Renal cortical epithelial cell (primary cell): ENCODE results near the gene GNAQ. TPM values are rescaled to one million over a fixed set of nuclear protein-coding genes. Genes with fewer than 3 reads are reported as not detected.
A peak's percentile ranks its signal among the peaks of the same experiment; 100 is the strongest.

Source experiments
- DNase-seq: peaks from one replicate; pipeline ENCODE4 v3.0.0-alpha.2; 2011; ENCODE audit warnings: low read depth
- total RNA-seq: library from RNA; depleted of rRNA; stranded (reverse); fragments of >200 nt; gene quantifications from 2 replicates; pipeline ENCODE4 v1.2.3, GENCODE V29; 2014

GNAQ gene
- total RNA-seq, 1 donor from 2014 or later: 65.6 TPM

GRCh38 chr9:77816641-77817341 is 214.8 kb downstream of the GNAQ start:
- DNase-seq: no peak

DNA sequence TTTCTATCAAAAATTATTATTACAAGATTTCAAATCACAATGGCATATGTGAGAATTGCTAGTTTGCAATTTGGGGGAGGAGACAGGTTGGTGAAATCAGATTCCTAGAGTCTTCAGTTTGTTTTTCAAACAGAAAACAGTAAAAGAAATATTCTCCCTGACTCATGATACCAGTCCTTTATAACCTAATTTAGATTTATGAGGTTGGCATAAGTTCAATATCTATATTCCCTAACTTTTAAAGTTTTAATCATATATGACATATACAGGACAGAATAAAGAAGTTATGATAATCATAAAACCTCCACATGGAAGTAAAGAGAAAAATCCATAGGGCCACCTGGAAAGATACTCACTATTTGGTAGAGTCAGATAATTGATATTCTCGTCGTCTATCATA is 216.4 kb downstream of the GNAQ start:
- DNase-seq: no peak

DNA sequence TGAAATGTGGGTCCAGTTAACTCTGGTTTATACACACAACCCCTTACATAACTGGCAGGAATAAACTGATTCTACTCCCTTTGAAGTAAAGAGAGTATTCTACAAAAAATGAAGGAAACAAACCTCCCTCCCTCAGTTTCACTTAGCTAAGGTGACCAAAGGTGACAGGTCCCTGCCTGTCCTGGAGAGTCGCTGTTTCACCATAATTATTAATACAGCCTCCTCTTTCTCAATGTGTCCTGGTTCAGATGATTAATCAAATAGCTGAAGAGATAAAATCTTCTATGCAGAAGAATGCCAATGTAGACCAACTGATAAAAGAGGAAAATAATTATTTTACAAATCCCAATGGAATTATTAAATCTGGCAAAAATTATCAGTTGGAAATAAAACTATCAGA is 219.8 kb downstream of the GNAQ start:
- no peak for DNase-seq

- no peak for DNase-seq
These were observed 220.9 kb downstream of the GNAQ start for GRCh38 chr9:77810637-77811119.

- DNase-seq: no peak
These were observed 221.6 kb downstream of the GNAQ start for GRCh38 chr9:77810047-77810446.

GRCh38 chr9:77809552-77809951 is 222.1 kb downstream of the GNAQ start:
- DNase-seq: no peak

DNA sequence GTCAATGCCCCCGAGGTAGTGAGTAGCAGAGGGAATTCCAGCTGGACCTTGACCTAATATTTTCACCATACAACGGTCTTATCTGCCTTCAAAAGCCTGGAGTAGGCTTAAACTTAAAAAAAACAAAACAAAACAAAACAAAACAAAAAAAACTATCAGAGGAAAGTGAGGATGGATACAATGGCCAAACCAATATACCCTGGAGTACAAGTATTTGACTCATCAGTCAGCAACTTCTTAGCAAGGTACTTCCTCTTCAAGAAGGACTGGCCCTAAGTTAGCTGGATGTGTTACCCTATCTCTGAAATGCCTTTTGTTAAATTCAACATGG is 222.9 kb downstream of the GNAQ start:
- no peak for DNase-seq

- no peak for DNase-seq
These were observed 223.5 kb downstream of the GNAQ start for GRCh38 chr9:77807846-77808750.

- DNase-seq: peak; percentile 83
These were observed 224.3 kb downstream of the GNAQ start for GRCh38 chr9:77807281-77807683.

DNA sequence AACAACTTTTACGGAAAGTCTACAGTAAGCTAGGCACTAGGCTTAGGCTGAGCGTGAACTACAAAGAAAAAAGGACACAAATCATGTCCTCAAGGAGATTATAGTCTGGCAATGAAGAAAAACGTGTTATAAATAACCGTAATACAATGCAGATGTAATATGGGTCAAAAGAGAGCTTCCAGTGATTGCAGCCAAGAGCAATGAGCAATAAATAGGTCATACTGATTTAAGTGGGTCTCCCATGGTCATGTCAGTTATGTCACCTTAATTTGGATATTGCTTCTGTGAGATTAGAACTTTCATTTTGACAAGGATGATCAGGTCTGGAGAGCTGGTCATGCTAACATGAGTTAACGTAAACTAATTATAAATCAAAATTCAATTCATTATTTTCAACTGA is 224.9 kb downstream of the GNAQ start:
- no peak for DNase-seq

GRCh38 chr9:77805810-77806209 is 225.8 kb downstream of the GNAQ start:
- DNase-seq: no peak

- DNase-seq: no peak
These were observed 228.2 kb downstream of the GNAQ start for GRCh38 chr9:77803423-77803822.

DNA sequence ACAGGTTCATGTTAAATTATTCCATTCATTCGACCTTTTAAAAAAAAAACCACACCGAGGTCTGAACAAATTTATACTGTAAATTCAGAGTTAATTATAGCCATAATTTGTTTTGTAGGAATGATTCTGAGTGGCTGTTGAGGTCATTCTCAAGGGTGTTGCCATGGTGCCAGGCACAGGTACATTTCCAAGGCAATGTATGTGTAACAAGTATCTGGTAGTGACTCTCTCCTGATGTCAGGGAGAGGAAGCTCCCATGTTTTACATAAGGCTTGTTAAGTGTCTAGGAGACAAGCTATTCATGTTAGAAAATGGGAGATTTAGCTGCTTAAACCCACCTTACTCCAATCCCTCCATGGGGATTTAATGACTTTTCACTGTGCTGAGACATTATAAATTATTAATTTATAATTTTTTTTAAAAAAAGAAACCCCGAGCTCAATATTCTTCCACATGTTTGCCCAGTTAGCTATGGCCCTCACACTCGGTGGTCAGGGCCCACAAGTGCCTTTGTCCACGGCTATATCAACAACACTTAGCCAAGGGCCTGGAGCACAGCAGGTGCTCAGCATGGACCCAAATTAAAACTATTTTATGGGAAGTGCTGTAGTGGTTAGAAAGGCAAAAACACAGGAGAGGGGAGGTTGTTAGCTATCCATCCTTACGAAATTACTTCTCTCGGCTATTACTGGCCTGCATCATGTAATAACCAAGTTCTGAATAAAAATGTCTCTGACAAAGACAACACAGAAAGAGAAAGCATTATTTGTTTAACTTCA is 228.9 kb downstream of the GNAQ start:
- DNase-seq: no peak

DNA sequence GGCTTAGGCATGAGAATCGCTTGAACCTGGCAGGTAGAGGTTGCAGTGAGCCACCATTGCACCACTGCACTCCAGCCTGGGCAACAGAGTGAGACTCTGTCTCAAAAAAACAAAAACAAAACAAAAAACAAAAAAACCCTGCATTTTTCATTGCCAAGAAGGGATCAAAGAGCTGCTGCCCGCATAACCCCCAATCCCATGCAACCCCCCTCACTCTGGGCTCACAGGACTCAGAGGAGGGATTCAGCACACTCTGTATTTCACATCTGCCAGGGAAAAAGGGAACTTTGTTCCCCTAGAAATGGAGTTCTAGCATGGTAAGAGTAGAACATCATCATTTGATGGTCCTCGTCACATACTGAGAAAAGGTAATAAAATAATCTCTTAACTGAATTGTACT is 229.5 kb downstream of the GNAQ start:
- no peak for DNase-seq

- peak; percentile 31 for DNase-seq
These were observed 230.6 kb downstream of the GNAQ start for GRCh38 chr9:77800924-77801551.

- no peak for DNase-seq
These were observed 233.5 kb downstream of the GNAQ start for GRCh38 chr9:77798140-77798539.

DNA sequence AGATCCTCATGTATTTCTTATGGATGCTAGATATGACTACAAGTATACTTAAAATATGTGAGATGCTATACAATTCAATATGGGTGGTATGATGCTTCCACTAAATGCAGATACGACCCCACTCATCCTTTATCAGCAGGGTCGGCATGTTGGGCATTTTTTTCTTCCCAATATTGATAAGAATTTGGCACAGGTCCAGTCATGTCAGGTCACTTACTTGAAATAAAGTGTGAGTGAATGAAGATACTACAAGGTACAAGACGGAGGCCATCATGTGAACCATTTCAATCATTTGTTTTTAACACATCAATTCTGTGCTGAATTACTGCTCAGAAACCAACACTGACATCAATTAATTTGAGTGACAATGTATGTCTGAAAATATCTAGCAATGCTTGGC is 236.6 kb downstream of the GNAQ start:
- DNase-seq: no peak

DNA sequence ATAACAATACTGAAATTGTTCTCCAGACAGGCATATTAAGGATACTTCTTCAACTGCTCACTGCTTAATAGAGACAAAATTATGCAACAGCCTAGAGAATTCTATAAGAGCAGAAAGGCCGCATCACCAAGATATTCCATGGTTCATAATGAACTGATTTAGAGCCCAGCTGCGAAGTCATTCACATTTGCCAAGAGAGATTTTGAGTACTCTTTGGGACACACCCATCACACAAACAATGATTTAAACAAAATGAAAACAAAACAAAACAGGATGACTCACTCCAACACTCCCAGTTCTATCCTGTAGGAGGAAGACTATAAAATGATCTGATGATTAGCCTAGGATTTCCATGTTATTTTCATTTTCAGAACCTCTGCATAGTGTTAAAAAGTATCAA is 237.8 kb downstream of the GNAQ start:
- DNase-seq: peak; percentile 63

- DNase-seq: no peak
These were observed 241.7 kb downstream of the GNAQ start for GRCh38 chr9:77789891-77790290.

- no peak for DNase-seq
These were observed 246.3 kb downstream of the GNAQ start for GRCh38 chr9:77785341-77785740.

GRCh38 chr9:77783518-77783917 is 248.1 kb downstream of the GNAQ start:
- DNase-seq: no peak

DNA sequence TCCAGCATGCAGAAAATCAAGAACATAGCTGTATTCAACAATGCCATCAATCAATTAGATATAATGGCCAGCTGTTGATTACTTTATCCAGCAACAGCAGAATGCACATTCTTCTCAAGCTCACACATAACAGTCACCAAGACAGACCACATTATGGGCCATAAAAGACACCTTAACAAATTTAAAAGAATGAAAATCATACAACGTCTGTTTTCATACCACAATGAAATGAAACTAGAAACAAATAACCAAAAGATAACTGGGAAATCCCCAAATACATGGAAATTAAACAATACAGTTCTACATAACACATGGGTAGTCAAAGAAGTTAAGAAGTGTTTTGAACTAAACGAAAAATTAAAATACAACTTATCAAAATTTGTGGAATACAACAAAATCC is 252.6 kb downstream of the GNAQ start:
- DNase-seq: no peak
